Measurements from ENCODE around the gene PROM1. TPM values are rescaled to one million over a fixed set of nuclear protein-coding genes. Genes with fewer than 3 reads are reported as not detected.

PROM1 gene
- total RNA-seq, 2 experiments from 2014 or later, result not detected

DNA sequence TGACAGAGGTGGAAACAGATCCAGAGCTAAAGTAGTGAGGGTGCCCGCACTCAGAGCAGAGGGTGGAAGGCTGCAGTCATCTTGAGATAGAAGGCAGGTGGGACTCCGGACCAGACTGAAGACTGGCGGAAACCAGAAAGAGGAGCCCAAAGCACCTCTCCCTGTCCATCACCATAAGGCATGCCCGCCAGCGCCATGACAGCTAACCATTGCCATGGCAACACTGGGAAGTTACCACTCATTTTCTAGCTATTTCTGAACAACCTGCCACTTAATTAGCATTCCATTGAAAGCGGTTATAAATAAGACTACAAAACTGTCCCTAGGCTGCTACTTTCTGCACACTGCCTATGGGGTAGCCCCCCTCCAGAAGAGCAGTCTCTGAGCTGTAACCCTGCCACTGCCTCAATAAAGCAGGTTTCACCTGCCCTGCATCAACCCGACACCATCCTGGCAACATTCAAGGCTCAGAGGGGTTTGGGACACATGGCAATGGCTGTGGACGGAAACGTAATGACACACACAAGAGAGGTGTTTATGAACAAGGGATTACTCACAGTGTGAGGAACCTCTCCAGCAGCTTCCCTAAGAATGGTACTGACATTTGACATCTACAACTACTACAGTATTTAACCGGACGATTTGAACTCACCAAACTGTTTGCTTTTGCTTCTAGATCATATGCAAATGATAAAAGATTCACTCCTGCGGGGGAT, 93.1 kb downstream of the PROM1 start:
- Mint-ChIP-seq H3K27me3 (peaks cover 8% of the 10 kb centered on the region), H3K4me3 (no peak overlapping the region), H3K4me1 (ENCODE audit: low read depth) (no peaks in the 10 kb centered on the region), H3K9me3 (no peaks in the 10 kb centered on the region), H3K36me3 (no peaks in the 10 kb centered on the region), H3K27ac (no peak overlapping the region)
- POLR2A ChIA-PET, result no interaction called here
- DNase-seq, result no peak
- intact Hi-C loops (cut with micrococcal nuclease), result no loop called here
- CTCF ChIA-PET, result interaction anchor here (0.7 to 1.0 kb wide), 2 partner anchors 185 to 274 kb away, joined by 3 to 4 read pairs; no protein-coding TSS in a partner anchor

DNA sequence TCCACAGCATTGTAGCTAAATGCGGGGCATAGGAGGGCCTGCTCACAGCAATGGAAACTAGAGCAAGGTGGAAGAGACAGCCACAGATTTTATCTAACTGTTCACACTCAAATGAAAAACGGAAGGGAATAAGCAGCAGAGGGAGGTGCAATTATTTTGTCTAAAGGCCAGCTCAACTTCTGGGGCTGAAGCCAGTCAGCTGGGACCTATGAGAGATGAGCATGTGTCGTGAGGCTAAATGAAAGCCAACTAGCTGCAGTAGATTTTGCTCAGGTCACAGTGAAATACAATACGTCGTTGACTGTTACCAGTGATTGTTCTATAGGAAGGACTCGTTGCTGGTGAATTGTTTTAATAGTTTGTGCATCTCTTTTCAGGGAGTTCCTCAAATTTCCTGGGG, 94.4 kb downstream of the PROM1 start:
- Mint-ChIP-seq H3K36me3 (no peaks in the 10 kb centered on the region), H3K4me1 (ENCODE audit: low read depth) (no peaks in the 10 kb centered on the region), H3K4me3 (no peak overlapping the region), H3K9me3 (no peaks in the 10 kb centered on the region), H3K27me3 (peaks cover 8% of the 10 kb centered on the region), H3K27ac (no peak overlapping the region)
- DNase-seq, result no peak
- intact Hi-C loops (cut with micrococcal nuclease), result no loop called here
- ChIA-PET CTCF (interaction anchor here (1.0 to 1.9 kb wide), 3 partner anchors 34 to 275 kb away, joined by 4 to 5 read pairs (median 4); no protein-coding TSS in a partner anchor), POLR2A (no interaction called here)

DNA sequence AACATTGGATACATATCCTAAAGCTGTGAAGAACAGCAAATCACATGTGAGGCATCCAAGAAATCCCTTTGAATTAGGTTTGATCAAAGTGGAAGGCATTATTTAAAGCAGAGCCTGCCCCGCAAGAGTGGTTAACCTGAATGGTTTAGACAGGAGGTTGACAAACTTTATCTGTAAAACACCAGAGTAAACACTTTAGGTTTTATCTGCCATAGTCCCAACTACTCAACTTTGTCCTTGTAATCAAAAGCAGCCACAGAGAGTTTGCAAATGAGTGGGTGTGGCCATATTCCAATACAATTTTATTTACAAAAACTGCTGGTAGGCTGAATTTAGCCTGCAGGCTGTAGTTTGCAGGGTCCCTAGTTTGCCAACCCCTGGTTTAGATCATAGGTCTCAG, 95.6 kb downstream of the PROM1 start:
- Mint-ChIP-seq H3K4me1 (ENCODE audit: low read depth) (no peaks in the 10 kb centered on the region), H3K9me3 (no peaks in the 10 kb centered on the region), H3K4me3 (no peak overlapping the region), H3K27ac (no peak overlapping the region), H3K36me3 (no peaks in the 10 kb centered on the region), H3K27me3 (peaks cover 8% of the 10 kb centered on the region)
- POLR2A ChIA-PET, result no interaction called here
- CTCF ChIA-PET, result interaction anchor here (0.7 to 1.9 kb wide), 2 partner anchors 13 to 276 kb away, joined by 4 to 5 read pairs; no protein-coding TSS in a partner anchor
- DNase-seq, result no peak
- intact Hi-C loops (cut with micrococcal nuclease), result no loop called here

DNA sequence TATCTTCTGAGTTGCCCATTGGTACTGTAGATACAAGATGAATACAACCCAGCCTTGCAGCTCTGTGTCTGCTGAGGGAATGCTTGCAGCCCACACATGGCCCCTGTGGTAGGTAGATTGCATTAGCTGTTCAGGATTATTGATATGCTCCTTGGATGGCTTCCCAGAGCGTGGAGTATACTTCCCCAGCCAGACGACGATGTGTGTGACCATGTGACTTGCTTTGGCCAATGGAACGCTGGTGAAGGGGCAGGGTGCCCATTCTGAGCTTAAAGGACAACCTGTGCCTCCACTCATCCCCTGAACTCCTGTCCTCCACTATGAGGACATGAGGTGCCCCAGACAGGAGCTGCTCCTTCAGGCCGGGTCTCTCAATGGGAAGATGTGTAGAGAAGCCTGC, 96.9 kb downstream of the PROM1 start:
- ChIA-PET POLR2A (no interaction called here), CTCF (no interaction called here)
- Mint-ChIP-seq H3K27me3 (peaks cover 11% of the 10 kb centered on the region), H3K27ac (no peak overlapping the region), H3K4me1 (ENCODE audit: low read depth) (no peaks in the 10 kb centered on the region), H3K4me3 (no peak overlapping the region), H3K36me3 (no peaks in the 10 kb centered on the region), H3K9me3 (no peaks in the 10 kb centered on the region)
- intact Hi-C loops (cut with micrococcal nuclease), result no loop called here
- DNase-seq, result no peak

DNA sequence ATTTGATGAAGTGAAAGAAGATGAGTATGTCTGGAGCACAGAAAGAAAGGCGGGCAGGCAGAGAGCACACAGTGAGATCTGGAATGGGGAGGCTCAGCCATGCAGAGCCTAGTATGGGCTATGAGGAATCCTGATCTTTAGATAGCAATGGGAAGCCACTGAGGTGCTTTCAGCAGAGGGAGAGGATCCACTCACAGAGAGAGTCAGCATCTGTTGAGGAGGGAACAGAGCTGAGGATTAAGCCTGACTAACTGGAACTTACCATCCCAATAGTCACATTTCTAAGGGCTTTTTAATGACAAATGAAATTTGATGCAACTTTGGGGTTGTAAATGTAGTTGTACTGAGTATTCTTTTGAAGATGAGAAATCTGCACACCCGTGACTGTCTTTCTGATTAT, 100.2 kb downstream of the PROM1 start:
- CTCF ChIA-PET, result no interaction called here
- Mint-ChIP-seq H3K4me1 (ENCODE audit: low read depth) (no peaks in the 10 kb centered on the region), H3K4me3 (no peak overlapping the region), H3K9me3 (no peaks in the 10 kb centered on the region), H3K36me3 (no peaks in the 10 kb centered on the region), H3K27me3 (peaks cover 5% of the 10 kb centered on the region), H3K27ac (no peak overlapping the region)
- POLR2A ChIA-PET, result interaction anchor here (0.6 kb wide), 1 partner anchor 57 kb away, joined by 3 read pairs; no protein-coding TSS in a partner anchor
- intact Hi-C loops (cut with micrococcal nuclease), result no loop called here
- no peak for DNase-seq

DNA sequence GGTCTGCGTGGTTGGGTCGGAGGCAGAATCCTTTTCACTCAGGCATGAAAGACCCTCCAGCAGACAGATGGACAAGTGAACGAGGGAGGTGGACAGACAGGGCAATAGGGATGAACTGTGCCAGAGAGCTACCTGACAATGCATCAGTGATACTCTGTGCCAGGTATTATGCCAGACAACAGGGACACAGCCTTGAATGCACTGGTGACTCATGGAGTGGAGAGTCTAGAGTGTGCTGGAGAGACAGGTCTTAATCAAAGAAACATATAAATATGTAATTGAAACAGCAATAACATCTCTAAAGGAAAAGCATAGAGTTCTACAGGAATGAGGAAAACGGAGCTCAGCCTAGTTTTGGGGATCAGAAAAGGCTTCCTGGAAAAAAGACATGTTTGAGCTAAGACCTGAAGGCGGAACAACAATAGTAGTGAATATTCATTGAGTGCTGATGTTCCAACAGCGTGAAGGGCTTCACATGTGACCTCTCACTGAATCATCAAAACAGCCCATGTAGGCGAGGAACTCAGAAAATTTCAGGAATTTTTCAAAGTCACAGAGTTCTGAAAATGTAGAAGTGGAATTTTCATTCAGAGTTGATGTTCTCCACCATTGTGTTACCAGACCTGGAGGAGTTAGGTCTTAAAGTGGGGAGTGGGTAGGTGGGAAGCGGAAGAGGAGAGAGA, 100.8 kb downstream of the PROM1 start:
- H3K36me3 Mint-ChIP-seq, result no peaks in the 10 kb centered on the region
- DNase-seq, result no peak
- H3K4me3 Mint-ChIP-seq, result no peak overlapping the region
- POLR2A ChIA-PET, result no interaction called here
- H3K9me3 Mint-ChIP-seq, result no peaks in the 10 kb centered on the region
- H3K27me3 Mint-ChIP-seq, result peaks cover 6% of the 10 kb centered on the region
- H3K27ac Mint-ChIP-seq, result no peak overlapping the region
- H3K4me1 Mint-ChIP-seq (ENCODE audit: low read depth), result no peaks in the 10 kb centered on the region
- CTCF ChIA-PET, result no interaction called here
- intact Hi-C loops (cut with micrococcal nuclease), result no loop called here

DNA sequence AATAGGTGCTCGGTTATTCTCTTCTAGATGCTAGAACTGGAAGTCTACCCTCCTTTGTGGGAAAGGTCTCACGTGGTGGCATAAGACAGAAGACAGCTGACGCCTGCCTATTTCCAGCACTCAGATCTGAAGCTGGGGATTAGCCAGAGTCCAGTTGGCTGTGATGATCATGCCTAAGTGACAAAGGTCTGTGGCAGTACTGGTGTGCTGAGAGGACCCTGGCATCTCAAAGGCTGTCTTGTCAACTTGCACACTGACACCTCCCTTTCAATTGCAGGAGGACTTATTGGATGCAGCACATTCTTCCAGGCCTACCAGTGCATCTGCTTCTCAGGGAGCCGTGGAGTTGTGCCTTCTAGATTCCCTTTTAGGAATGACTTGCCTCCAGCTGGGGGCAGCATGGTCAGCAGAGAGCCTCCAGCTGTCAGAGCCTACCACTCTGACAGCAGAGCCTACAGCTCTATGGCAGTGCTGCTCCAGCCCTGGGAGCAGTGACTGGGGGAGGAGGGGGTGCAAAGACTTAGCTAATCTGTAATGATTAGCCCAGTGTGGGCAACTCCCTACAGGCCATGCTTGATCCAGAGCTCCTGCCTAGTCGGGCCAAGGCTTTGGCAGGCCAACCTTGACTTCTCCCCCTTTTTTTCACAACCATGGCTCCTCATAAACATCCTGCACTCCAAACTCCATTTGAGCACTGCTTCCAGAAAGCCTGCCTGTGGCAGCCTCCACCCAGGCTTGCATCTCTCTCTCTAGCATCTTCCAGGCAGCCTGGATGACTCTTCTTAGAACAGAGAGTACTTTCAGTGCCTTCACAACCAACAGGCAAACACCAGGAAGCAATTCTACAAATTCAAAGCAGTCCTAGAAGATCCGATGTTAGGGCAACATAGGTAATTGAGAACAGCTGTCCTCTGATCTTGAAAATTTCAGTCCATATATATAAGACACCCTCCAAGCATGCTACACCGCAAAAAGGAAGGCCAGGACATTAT, 107.1 kb downstream of the PROM1 start:
- Mint-ChIP-seq H3K4me1 (ENCODE audit: low read depth) (no peaks in the 10 kb centered on the region), H3K27me3 (peaks cover 5% of the 10 kb centered on the region), H3K9me3 (no peaks in the 10 kb centered on the region), H3K36me3 (no peaks in the 10 kb centered on the region), H3K4me3 (no peak overlapping the region), H3K27ac (no peak overlapping the region)
- ChIA-PET POLR2A (no interaction called here), CTCF (interaction anchor here (1.1 to 1.8 kb wide), 3 partner anchors 16 to 288 kb away, joined by 3 to 7 read pairs (median 5); no protein-coding TSS in a partner anchor)
- intact Hi-C loops (cut with micrococcal nuclease), result no loop called here
- no peak for DNase-seq

DNA sequence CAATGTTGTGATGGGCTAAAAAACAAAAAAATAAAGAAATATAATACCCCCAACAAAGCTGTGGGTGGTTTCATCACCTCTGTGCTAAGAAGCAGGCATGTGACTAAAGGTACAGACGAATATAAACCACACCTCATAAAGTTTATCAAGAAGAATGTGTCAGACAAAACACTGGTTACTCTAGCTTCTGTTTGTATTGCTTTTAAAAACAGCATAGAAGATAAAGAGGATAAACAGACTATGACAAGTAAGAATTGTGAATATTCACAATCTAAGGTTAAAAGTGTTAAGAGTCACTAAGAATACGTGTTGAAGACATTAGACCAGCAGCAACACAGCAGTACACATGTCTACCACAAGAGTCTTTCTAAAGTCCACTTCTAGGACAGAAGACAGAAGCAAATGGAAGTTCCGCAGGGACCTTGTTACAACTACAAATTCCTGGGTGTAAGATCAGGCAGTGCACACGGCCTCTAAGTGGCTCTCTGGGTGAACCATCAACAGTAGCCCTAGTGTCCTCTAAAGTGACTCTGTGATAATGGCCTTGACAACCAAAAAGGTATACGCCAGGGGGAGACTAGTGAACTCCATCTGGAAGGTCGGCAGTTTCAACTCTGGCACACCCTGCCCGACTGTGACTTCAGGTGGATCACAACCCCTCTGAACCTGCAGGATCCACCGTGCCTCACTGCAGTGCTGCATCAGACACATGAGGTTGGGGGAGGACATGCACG, 112.6 kb downstream of the PROM1 start:
- H3K27ac Mint-ChIP-seq, result no peak overlapping the region
- no peak for DNase-seq
- peaks cover 6% of the 10 kb centered on the region for H3K27me3 Mint-ChIP-seq
- no peak overlapping the region for H3K4me3 Mint-ChIP-seq
- H3K4me1 Mint-ChIP-seq (ENCODE audit: low read depth), result no peaks in the 10 kb centered on the region
- H3K9me3 Mint-ChIP-seq, result no peaks in the 10 kb centered on the region
- CTCF ChIA-PET, result no interaction called here
- POLR2A ChIA-PET, result no interaction called here
- H3K36me3 Mint-ChIP-seq, result no peaks in the 10 kb centered on the region
- intact Hi-C loops (cut with micrococcal nuclease), result no loop called here

DNA sequence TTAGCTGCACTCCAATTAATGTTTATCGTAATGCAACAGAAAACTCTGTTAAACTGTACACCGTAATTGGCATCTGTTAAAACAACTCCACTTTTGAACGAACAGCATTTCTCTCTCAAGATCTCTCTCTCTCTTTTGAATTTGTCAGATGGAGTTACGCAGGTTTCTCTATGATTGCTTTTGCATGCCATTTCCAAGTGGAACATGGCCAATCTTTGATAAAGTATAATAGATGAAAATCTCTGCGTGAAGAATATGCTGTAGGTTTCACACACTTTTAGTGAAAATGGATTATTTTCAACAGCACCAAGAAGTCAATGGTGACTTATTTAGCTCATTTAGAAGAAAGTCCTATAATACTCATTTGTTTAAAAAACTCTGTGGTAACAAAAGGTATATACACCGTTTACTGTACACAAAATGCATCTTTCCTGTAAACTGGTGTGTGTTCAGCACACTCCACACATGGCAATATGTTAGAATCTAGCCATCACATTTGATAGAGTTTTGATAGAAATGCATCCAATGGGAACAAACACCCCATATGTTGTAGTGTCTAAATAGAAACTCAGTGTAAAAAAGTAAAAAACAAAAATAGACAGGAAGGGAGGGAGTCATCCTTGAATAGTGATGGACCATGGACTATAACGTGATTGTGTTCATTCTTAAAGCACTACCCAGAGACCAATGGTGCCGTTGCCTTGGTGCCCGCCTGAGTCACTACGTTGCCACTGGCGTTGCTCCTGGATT, 115.1 kb downstream of the PROM1 start:
- Mint-ChIP-seq H3K27me3 (peaks cover 5% of the 10 kb centered on the region), H3K9me3 (no peaks in the 10 kb centered on the region), H3K36me3 (no peaks in the 10 kb centered on the region), H3K4me1 (ENCODE audit: low read depth) (no peaks in the 10 kb centered on the region), H3K4me3 (no peak overlapping the region), H3K27ac (no peak overlapping the region)
- CTCF ChIA-PET, result no interaction called here
- DNase-seq, result no peak
- POLR2A ChIA-PET, result no interaction called here
- intact Hi-C loops (cut with micrococcal nuclease), result no loop called here

DNA sequence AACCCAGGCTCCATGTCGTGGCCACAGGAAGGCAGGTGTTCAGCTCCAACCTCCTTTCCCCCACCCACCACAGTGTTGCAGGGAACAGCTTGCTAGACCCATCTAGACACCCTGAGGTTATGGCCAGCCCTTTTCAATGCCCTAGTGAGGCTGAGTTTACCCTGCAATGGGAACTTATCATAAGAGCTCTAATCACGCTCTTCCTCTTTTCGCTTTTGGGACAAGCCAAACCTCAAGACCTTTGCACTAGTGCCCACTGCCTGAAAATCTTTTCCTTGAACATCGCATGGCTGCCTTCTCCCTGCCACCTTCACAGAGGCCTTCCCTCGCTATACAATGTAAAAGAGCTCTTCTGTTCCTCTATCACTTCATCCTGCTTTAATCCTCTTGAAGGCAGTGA, 118.5 kb downstream of the PROM1 start:
- Mint-ChIP-seq H3K27ac (no peak overlapping the region), H3K9me3 (no peaks in the 10 kb centered on the region), H3K4me3 (no peak overlapping the region), H3K27me3 (peaks cover 7% of the 10 kb centered on the region), H3K36me3 (no peaks in the 10 kb centered on the region), H3K4me1 (ENCODE audit: low read depth) (peaks cover 8% of the 10 kb centered on the region)
- ChIA-PET CTCF (interaction anchor here (2.4 kb wide), 1 partner anchor 9 kb away, joined by 7 read pairs; no protein-coding TSS in a partner anchor), POLR2A (no interaction called here)
- DNase-seq, result no peak
- intact Hi-C loops (cut with micrococcal nuclease), result no loop called here

DNA sequence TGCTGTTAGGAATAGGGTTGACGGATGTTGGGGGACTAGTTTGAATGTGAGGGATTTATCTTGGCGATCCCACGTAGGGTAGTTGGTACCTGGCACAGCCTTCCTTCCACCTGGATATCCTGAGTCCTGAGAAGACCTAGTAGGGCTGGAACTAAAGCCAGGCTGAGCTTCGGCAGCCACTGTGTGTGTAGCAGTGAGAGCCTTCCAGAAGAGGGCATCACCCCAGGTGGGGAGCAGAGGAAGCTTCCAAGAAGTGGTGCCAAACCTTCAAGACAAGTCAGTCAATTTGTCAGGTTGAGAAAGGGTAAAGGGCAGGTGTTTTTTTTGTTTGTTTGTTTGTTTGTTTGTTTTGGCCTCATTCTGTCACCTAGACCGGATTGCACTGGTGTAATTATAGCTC, 119.7 kb downstream of the PROM1 start:
- ChIA-PET CTCF (interaction anchor here (1.9 to 4.1 kb wide), 3 partner anchors 38 to 300 kb away, joined by 9 to 23 read pairs (median 9); no protein-coding TSS in a partner anchor), POLR2A (no interaction called here)
- DNase-seq, result no peak
- peaks cover 7% of the 10 kb centered on the region for H3K27me3 Mint-ChIP-seq
- no peak overlapping the region for H3K4me3 Mint-ChIP-seq
- H3K4me1 Mint-ChIP-seq (ENCODE audit: low read depth), result peaks cover 8% of the 10 kb centered on the region
- H3K36me3 Mint-ChIP-seq, result no peaks in the 10 kb centered on the region
- no peaks in the 10 kb centered on the region for H3K9me3 Mint-ChIP-seq
- H3K27ac Mint-ChIP-seq, result no peak overlapping the region
- intact Hi-C loops (cut with micrococcal nuclease), result no loop called here

Measured in activated CD4-positive, alpha-beta memory T cell treated with anti-CD3 and anti-CD28 coated beads for 36 hours (primary cell).